IMR-90 (cell line): ENCODE measurements around the gene SLAMF7. TPM values are rescaled to one million over a fixed set of nuclear protein-coding genes. Genes with fewer than 3 reads are reported as not detected.

Experiments
- ATAC-seq: fragments of 200-7000 bp; cut with Tn5 transposase; 2 replicates; pipeline ENCODE4 v1.9.1; 2020; ENCODE audit warnings: low read depth, mild to moderate bottlenecking, moderate library complexity
- BruUV-seq: library from RNA; stranded (reverse); fragments of 400-500 nt; replicated peaks from 2 replicates; lab custom pipeline; 2021; lab: Mats Ljungman, UMichigan
- CTCF ChIA-PET: fragments of 300-600 bp; formaldehyde crosslinking; extraction: SDS; loops from one replicate; lab custom pipeline; 2021; ENCODE audit warnings: antibody characterized with exemption; lab: Yijun Ruan, JAX
- POLR2A ChIA-PET: fragments of 300-600 bp; sonication (Branson Sonifier 250); formaldehyde crosslinking; loops from one replicate; lab custom pipeline; 2022; ENCODE audit warnings: antibody characterized with exemption; ENCODE audit not compliant: unreplicated experiment; lab: Charles Lee
- DNase-seq: peaks from one replicate; pipeline ENCODE4 v3.0.0; 2013
- H2AFZ ChIP-seq: replicated peaks from 2 replicates; pipeline ENCODE3; 2013; ENCODE audit warnings: low read length, mild to moderate bottlenecking; ENCODE audit not compliant: poor library complexity
- H2AK5ac ChIP-seq: 2 replicates; pipeline ENCODE4 v1.6.1; 2013; ENCODE audit warnings: low read depth, low read length, inconsistent platforms
- H2AK9ac ChIP-seq: replicated peaks from 2 replicates; pipeline ENCODE3; 2013; ENCODE audit warnings: mild to moderate bottlenecking, low read depth, low read length, moderate library complexity; ENCODE audit not compliant: poor library complexity
- H2BK120ac ChIP-seq: 2 replicates; pipeline ENCODE4 v1.6.1; 2013; ENCODE audit warnings: low read depth, low read length, inconsistent platforms
- H2BK15ac ChIP-seq: 3 replicates; pipeline ENCODE4 v1.6.1; 2013; ENCODE audit warnings: low read depth, low read length, inconsistent platforms
- H2BK20ac ChIP-seq: 2 replicates; pipeline ENCODE4 v1.6.1; 2013; ENCODE audit warnings: low read depth, mild to moderate bottlenecking, inconsistent platforms, low read length, moderate library complexity
- H2BK5ac ChIP-seq: 2 replicates; pipeline ENCODE4 v1.6.1; 2013; ENCODE audit warnings: mild to moderate bottlenecking, low read depth, low read length, inconsistent platforms; ENCODE audit not compliant: poor library complexity, severe bottlenecking
- H3K14ac ChIP-seq: replicated peaks from 2 replicates; pipeline ENCODE4 v1.6.1; 2013; ENCODE audit warnings: low read depth, low read length, inconsistent platforms
- H3K18ac ChIP-seq: 2 replicates; pipeline ENCODE4 v1.6.1; 2013; ENCODE audit warnings: low read depth, low read length, control low read depth
- H3K23ac ChIP-seq: 2 replicates; pipeline ENCODE4 v1.6.1; 2013; ENCODE audit warnings: low read depth, low read length, inconsistent platforms
- H3K27ac ChIP-seq: 2 replicates; pipeline ENCODE4 v1.5.1; 2013; ENCODE audit warnings: mild to moderate bottlenecking, control low read depth, low read length; ENCODE audit not compliant: insufficient read depth
- H3K27me3 ChIP-seq: 2 replicates; pipeline ENCODE4 v1.6.1; 2013; ENCODE audit warnings: low read length; ENCODE audit not compliant: control insufficient read depth, insufficient read depth
- H3K36me3 ChIP-seq: 2 replicates; pipeline ENCODE4 v1.6.1; 2013; ENCODE audit warnings: low read length, mixed read lengths; ENCODE audit not compliant: control insufficient read depth, insufficient read depth
- H3K4ac ChIP-seq: 2 replicates; pipeline ENCODE4 v1.6.1; 2013; ENCODE audit warnings: low read depth, low read length, inconsistent platforms
- H3K4me1 ChIP-seq: 2 replicates; pipeline ENCODE4 v1.6.1; 2013; ENCODE audit warnings: low read length, mixed read lengths; ENCODE audit not compliant: control insufficient read depth, insufficient read depth
- H3K4me2 ChIP-seq: 2 replicates; pipeline ENCODE4 v1.6.1; 2013; ENCODE audit warnings: low read depth, mild to moderate bottlenecking, control low read depth, low read length, moderate library complexity
- H3K4me3 ChIP-seq: 2 replicates; pipeline ENCODE4 v1.5.1; 2013; ENCODE audit warnings: low read depth, mild to moderate bottlenecking, control low read depth, low read length, moderate library complexity; ENCODE audit not compliant: insufficient read depth
- H3K56ac ChIP-seq: 2 replicates; pipeline ENCODE4 v1.6.1; 2013; ENCODE audit warnings: low read length, inconsistent platforms; ENCODE audit not compliant: insufficient read depth; ENCODE audit errors: extremely low read depth
- H3K79me1 ChIP-seq, 2 experiments: 2 replicates each; pipeline ENCODE4 v1.6.1; 2013; ENCODE audit warnings: low read length in 2 of 2, inconsistent platforms in 1 of 2, low read depth in 1 of 2
- H3K9ac ChIP-seq: 2 replicates; pipeline ENCODE4 v1.6.1; 2013; ENCODE audit warnings: low read depth, low read length, control low read depth
- H3K9me1 ChIP-seq: 2 replicates; pipeline ENCODE4 v1.6.1; 2013; ENCODE audit warnings: low read length, inconsistent platforms; ENCODE audit not compliant: insufficient read depth
- H3K9me3 ChIP-seq: 2 replicates; pipeline ENCODE4 v1.6.1; 2013; ENCODE audit warnings: low read length; ENCODE audit not compliant: control insufficient read depth, insufficient read depth
- H4K20me1 ChIP-seq: 2 replicates; pipeline ENCODE4 v1.6.1; 2013; ENCODE audit warnings: low read length, inconsistent platforms; ENCODE audit not compliant: insufficient read depth
- H4K5ac ChIP-seq: 2 replicates; pipeline ENCODE4 v1.6.1; 2013; ENCODE audit warnings: mild to moderate bottlenecking, low read depth, low read length, control low read depth
- H4K8ac ChIP-seq, 2 experiments: 2 replicates each; pipeline ENCODE4 v1.6.1; 2013; ENCODE audit warnings: low read depth in 2 of 2, low read length in 2 of 2, control low read depth in 1 of 2, inconsistent platforms in 1 of 2
- H4K91ac ChIP-seq: 2 replicates; pipeline ENCODE4 v1.6.1; 2013; ENCODE audit warnings: low read depth, low read length, inconsistent platforms; ENCODE audit not compliant: insufficient read depth
- CTCF ChIP-seq: conservative IDR thresholded peaks from 2 replicates; pipeline ENCODE4 v1.5.1; 2012; ENCODE audit warnings: mild to moderate bottlenecking, low read depth, low read length, improper control_type of control experiment
- FOS ChIP-seq: fragments of 150-350 bp; IDR thresholded peaks from 2 replicates; pipeline ENCODE4 v1.6.1; 2016; ENCODE audit warnings: low read depth, low read length
- RAD21 ChIP-seq: IDR thresholded peaks from 2 replicates; pipeline ENCODE4 v1.6.1; 2012; ENCODE audit warnings: low read length, improper control_type of control experiment
- SMC3 ChIP-seq: fragments of 150-350 bp; IDR thresholded peaks from 2 replicates; pipeline ENCODE4 v1.6.1; 2016; ENCODE audit warnings: low read depth, mild to moderate bottlenecking, antibody characterized with exemption, low read length, moderate library complexity
- WGBS, 2 experiments: methylation state at CpG; one replicate each; pipeline versions ENCODE4 v1.1.5 to v1.1.7; 2013; ENCODE audit warnings: missing lambda C conversion rate in 2 of 2; ENCODE audit not compliant: insufficient read length in 1 of 2; ENCODE audit errors: extremely low coverage in 2 of 2; 5-methylcytosine and 5-hydroxymethylcytosine counted together
- dilution Hi-C: fragments of 300-500 bp; cut with HindIII; formaldehyde crosslinking; loops from one replicate; pipeline ENCODE4 v1.14.3; 2018; ENCODE audit warnings: low sequenced_read_pairs; ENCODE audit not compliant: unreplicated experiment
- in situ Hi-C: fragments of 300-500 bp; cut with MboI; formaldehyde crosslinking; loops from 3 replicates; pipeline ENCODE4 v1.14.3; 2019; ENCODE audit warnings: low sequenced_read_pairs, inconsistent platforms, mixed read lengths
- intact Hi-C: fragments of 100-400 bp; cut with micrococcal nuclease; formaldehyde crosslinking; loops from 2 replicates; pipeline ENCODE4 v1.10.0; 2022
- polyA plus RNA-seq, 3 experiments: library from polyadenylated mRNA; depleted of rRNA; stranded (reverse); fragments of >200 nt; gene quantifications; 2 replicates each; pipeline ENCODE4 v1.2.3, GENCODE V29; 2012; ENCODE audit warnings: low replicate concordance in 1 of 3
- total RNA-seq: library from RNA; depleted of rRNA; stranded (reverse); fragments of >200 nt; gene quantifications from 2 replicates; pipeline ENCODE4 v1.2.3, GENCODE V29; 2012

Gene SLAMF7
- total and polyA plus RNA-seq, 2 of the 4 experiments (the other 2 are of a cell fraction) = not detected

DNA sequence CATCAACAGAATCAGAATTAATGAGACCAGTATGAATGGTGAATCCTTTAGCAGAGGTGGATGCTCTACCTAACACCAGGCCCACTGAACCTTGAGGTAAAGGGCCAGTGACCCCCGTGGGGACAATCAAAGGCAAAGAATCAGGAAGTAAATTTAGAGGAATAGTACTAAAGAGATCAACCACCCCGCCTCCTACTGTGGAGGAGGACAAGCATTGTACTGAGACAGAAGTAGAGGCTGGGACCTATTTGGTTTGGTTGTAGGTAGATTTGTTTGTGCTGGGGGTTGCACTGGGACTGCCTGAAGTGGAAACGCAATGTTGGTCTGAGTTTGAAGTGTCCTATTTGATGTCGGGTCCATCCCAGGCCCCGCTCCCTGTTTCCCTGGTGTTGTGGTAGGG lies 36.9 kb upstream of the SLAMF7 start:
- POLR2A ChIA-PET = no interaction called here
- Histone ChIP-seq H3K27ac (no peak overlapping the region), H2BK15ac (no peak overlapping the region), H4K8ac (no peak overlapping the region), H3K4me2 (no peak overlapping the region), H3K9me3 (no peaks in the 10 kb centered on the region), H4K91ac (no peak overlapping the region), H3K14ac (no peak overlapping the region), H2AFZ (no peak overlapping the region), H2BK5ac (no peak overlapping the region), H2BK120ac (no peak overlapping the region), H3K23ac (no peak overlapping the region), H2AK9ac (no peak overlapping the region), H3K27me3 (no peaks in the 10 kb centered on the region), H4K5ac (no peak overlapping the region), H3K9me1 (no peaks in the 10 kb centered on the region), H3K79me1 (no peaks in the 10 kb centered on the region), H3K4me3 (no peak overlapping the region), H3K36me3 (no peaks in the 10 kb centered on the region), H2AK5ac (no peak overlapping the region), H3K18ac (no peak overlapping the region), H3K56ac (no peak overlapping the region), H3K9ac (no peak overlapping the region), H3K4me1 (no peaks in the 10 kb centered on the region), H3K4ac (no peak overlapping the region), H2BK20ac (no peak overlapping the region), H4K20me1 (no peaks in the 10 kb centered on the region)
- DNase-seq (no peak), ATAC-seq (no peak)
- intact Hi-C loops (no loop called here), dilution Hi-C loops (no loop called here), in situ Hi-C loops (no loop called here)
- BruUV-seq = no TSS peak
- WGBS, 2 experiments = 60% methylated on average over 1 of the region's 5 CpGs; no CpG with 5 or more reads in 1 of the 2 experiments
- CTCF ChIA-PET = no interaction called here
- TF ChIP-seq SMC3 (no peak), CTCF (no peak), RAD21 (no peak), FOS (no peak)
